Measurements from ENCODE around the gene NAGS.
"Not testable (repeated sequence)": the region's sequence is repeated elsewhere in the genome, so short reads cannot be mapped to it uniquely, and the experiment has no call there.

NAGS gene

GRCh38 chr17:44045486-44045885 lies 41.1 kb downstream of the NAGS start:
- Histone ChIP-seq H3K27ac (ENCODE audit: extremely low read depth, low read depth, low read length) (no peak overlapping the region), H3K4me3 (ENCODE audit: low read depth, low read length) (no peak overlapping the region), H3K36me3 (ENCODE audit: control insufficient read depth in 2 of 2, insufficient read depth in 1 of 2, low read length in 2 of 2) (peaks cover 48 to 53% of the 10 kb centered on the region in 2 experiments), H3K9me3 (ENCODE audit: control insufficient read depth, insufficient read depth, low read depth, low read length) (no peaks in the 10 kb centered on the region), H3K4me1 (ENCODE audit: control insufficient read depth, insufficient read depth, low read length) (peaks cover 10% of the 10 kb centered on the region)
- CTCF ChIA-PET: interaction anchor here (3.6 to 6.2 kb wide), 2 partner anchors 71 to 101 kb away, joined by 25 to 62 read pairs; no protein-coding TSS in a partner anchor
- TF ChIP-seq ZFHX2 (tag by site-specific recombination; conservative IDR thresholded peaks at IDR 0.05) (peak; percentile 90), GLIS1 (tag by site-specific recombination; IDR thresholded peaks at IDR 0.05) (no peak), EGR2 (tag by site-specific recombination; IDR thresholded peaks at IDR 0.05; ENCODE audit: low read depth) (peak; percentile 89), ELK4 (IDR thresholded peaks at IDR 0.05; ENCODE audit: borderline replicate concordance, low read depth, low read length) (no peak), PRDM10 (tag by site-specific recombination; IDR thresholded peaks at IDR 0.05) (peak; percentile 78), ZNF350 (tag by site-specific recombination; IDR thresholded peaks at IDR 0.05) (no peak), ZNF202 (tag by site-specific recombination; IDR thresholded peaks at IDR 0.05; ENCODE audit: borderline replicate concordance) (no peak), TSHZ1 (tag by site-specific recombination; IDR thresholded peaks at IDR 0.05; ENCODE audit: borderline replicate concordance) (no peak), ZBTB49 (tag by site-specific recombination; IDR thresholded peaks at IDR 0.05; ENCODE audit: low read depth) (no peak), ZNF184 (tag by site-specific recombination; IDR thresholded peaks at IDR 0.05) (no peak), OSR2 (tag by site-specific recombination; IDR thresholded peaks at IDR 0.05) (peak; percentile 52; the same call in 1 of the 2 replicates)
- POLR2A ChIA-PET: interaction anchor here (1.6 kb wide), 1 partner anchor 21 kb away, joined by 3 read pairs; no protein-coding TSS in a partner anchor

- H3K9me3 ChIP-seq (ENCODE audit: control insufficient read depth, insufficient read depth, low read depth, low read length); H3K4me1 ChIP-seq (ENCODE audit: control insufficient read depth, insufficient read depth, low read length); CTCF ChIA-PET; H3K27ac ChIP-seq (ENCODE audit: extremely low read depth, low read depth, low read length); H3K4me3 ChIP-seq (ENCODE audit: low read depth, low read length): not testable (repeated sequence)
- TF ChIP-seq ZNF184 (tag by site-specific recombination; IDR thresholded peaks at IDR 0.05): peak; percentile 98
- H3K36me3 ChIP-seq (ENCODE audit: control insufficient read depth in 2 of 2, insufficient read depth in 1 of 2, low read length in 2 of 2): peaks cover 62 to 64% of the 10 kb centered on the region in 2 experiments
- POLR2A ChIA-PET: interaction anchor here (0.8 kb wide), 1 partner anchor 10 kb away, joined by 3 read pairs; no protein-coding TSS in a partner anchor
Measured at GRCh38 chr17:44046893-44047292, 42.5 kb downstream of the NAGS start.

Measured in HEK293 (cell line).